Type B pancreatic cell (in vitro differentiated cells): ENCODE measurements around the gene DGUOK. TPM values are rescaled to one million over a fixed set of nuclear protein-coding genes. Genes with fewer than 3 reads are reported as not detected.

ENCODE experiments used
- DNase-seq: peaks from one replicate; pipeline ENCODE4 v3.0.0; 2021; ENCODE audit warnings: mixed read lengths; ENCODE audit not compliant: unreplicated experiment; ENCODE audit errors: extremely low spot score
- H3K27ac Mint-ChIP-seq: 2 replicates; pipeline ENCODE4 v1.8.0; 2021; ENCODE audit warnings: mild to moderate bottlenecking, mixed read lengths
- H3K27me3 Mint-ChIP-seq: 2 replicates; pipeline ENCODE4 v1.8.0; 2021; ENCODE audit warnings: mixed read lengths
- H3K36me3 Mint-ChIP-seq: 2 replicates; pipeline ENCODE4 v1.8.0; 2021; ENCODE audit warnings: mixed read lengths
- H3K4me1 Mint-ChIP-seq: one replicate; pipeline ENCODE4 v1.8.0; 2021; ENCODE audit warnings: mixed read lengths; ENCODE audit not compliant: unreplicated experiment
- H3K4me3 Mint-ChIP-seq: 2 replicates; pipeline ENCODE4 v1.8.0; 2021; ENCODE audit warnings: mild to moderate bottlenecking, mixed read lengths
- H3K9me3 Mint-ChIP-seq: 2 replicates; pipeline ENCODE4 v1.8.0; 2021; ENCODE audit warnings: mixed read lengths
- CTCF ChIP-seq: fragments of 200-600 bp; sonication (generic); conservative IDR thresholded peaks from 2 replicates; pipeline ENCODE4 v1.5.0; 2021; ENCODE audit warnings: antibody characterized with exemption, mild to moderate bottlenecking
- total RNA-seq: library from RNA; stranded (reverse); gene quantifications from 2 replicates; pipeline ENCODE4 v1.2.1, GENCODE V29; 2021; ENCODE audit warnings: low replicate concordance

The DGUOK gene
- total RNA-seq, 1 donor from 2014 or later: 73.4 TPM

- Mint-ChIP-seq H3K9me3 (no peaks in the 10 kb centered on the region), H3K4me3 (no peak overlapping the region), H3K36me3 (no peaks in the 10 kb centered on the region), H3K4me1 (no peaks in the 10 kb centered on the region), H3K27ac (no peak overlapping the region), H3K27me3 (peaks cover 34% of the 10 kb centered on the region)
- no peak for DNase-seq
- no peak for TF ChIP-seq CTCF
Observed at GRCh38 chr2:73919596-73920228, 7.0 kb upstream of the DGUOK start.

- Mint-ChIP-seq H3K9me3 (no peaks in the 10 kb centered on the region), H3K27ac (no peak overlapping the region), H3K4me1 (peaks cover 1% of the 10 kb centered on the region), H3K27me3 (peaks cover 34% of the 10 kb centered on the region), H3K36me3 (no peaks in the 10 kb centered on the region), H3K4me3 (no peak overlapping the region)
- peak; percentile 43 for TF ChIP-seq CTCF
- no peak for DNase-seq
Observed at GRCh38 chr2:73920577-73921545, 5.8 kb upstream of the DGUOK start.

GRCh38 chr2:73921581-73921980 is 5.1 kb upstream of the DGUOK start:
- no peaks in the 10 kb centered on the region for H3K36me3 Mint-ChIP-seq
- H3K4me3 Mint-ChIP-seq: no peak overlapping the region
- H3K4me1 Mint-ChIP-seq: peaks cover 7% of the 10 kb centered on the region
- TF ChIP-seq CTCF: no peak
- no peak for DNase-seq
- peaks cover 35% of the 10 kb centered on the region for H3K27me3 Mint-ChIP-seq
- H3K9me3 Mint-ChIP-seq: no peaks in the 10 kb centered on the region
- peak overlapping the region; percentile 55 for H3K27ac Mint-ChIP-seq

- TF ChIP-seq CTCF: no peak
- Mint-ChIP-seq H3K27me3 (peaks cover 37% of the 10 kb centered on the region), H3K9me3 (no peaks in the 10 kb centered on the region), H3K27ac (no peak overlapping the region), H3K4me3 (no peak overlapping the region), H3K36me3 (no peaks in the 10 kb centered on the region), H3K4me1 (peaks cover 10% of the 10 kb centered on the region)
- no peak for DNase-seq
Observed at GRCh38 chr2:73922681-73923080, 4.0 kb upstream of the DGUOK start.

GRCh38 chr2:73925033-73925704 is 1.5 kb upstream of the DGUOK start:
- Mint-ChIP-seq H3K36me3 (peaks cover 10% of the 10 kb centered on the region), H3K27me3 (peaks cover 34% of the 10 kb centered on the region), H3K9me3 (no peaks in the 10 kb centered on the region), H3K4me3 (peak overlapping the region; percentile 92), H3K27ac (peak overlapping the region; percentile 100), H3K4me1 (peaks cover 33% of the 10 kb centered on the region)
- no peak for DNase-seq
- TF ChIP-seq CTCF: no peak
